AG09319 (cell line): Measurements from ENCODE around the gene CEP78.

Source experiments
- DNase-seq: peaks from one replicate; pipeline ENCODE4 v3.0.0-alpha.2; 2010; ENCODE audit warnings: low read depth; ENCODE audit errors: extremely low read depth
- CTCF ChIP-seq: IDR thresholded peaks from 2 replicates; pipeline ENCODE4 v1.5.1; 2011; ENCODE audit warnings: low read depth, mild to moderate bottlenecking, inconsistent platforms, low read length, moderate library complexity

CEP78 gene

GRCh38 chr9:78235256-78235761, 566 bp upstream of the CEP78 start:
- no peak for DNase-seq
- TF ChIP-seq CTCF, result no peak

DNA sequence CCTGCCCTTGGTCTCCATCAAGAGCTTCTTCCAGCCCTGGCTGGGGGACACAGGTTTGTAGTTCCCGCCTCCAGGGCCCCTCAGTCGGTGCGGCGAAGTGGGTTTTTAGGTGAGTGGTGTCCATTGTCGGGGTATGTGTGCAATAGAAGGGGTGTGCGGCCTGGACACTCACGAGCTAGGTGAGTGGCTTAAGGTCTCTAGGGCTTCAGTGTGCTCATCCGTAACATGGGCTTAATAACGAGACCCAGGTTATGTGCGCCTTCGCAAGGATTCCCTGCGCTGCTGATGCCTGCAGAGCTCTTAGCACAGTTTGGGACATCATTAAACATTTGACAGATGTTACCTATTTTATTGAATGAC, 656 bp downstream of the CEP78 start:
- no peak for TF ChIP-seq CTCF
- no peak for DNase-seq

DNA sequence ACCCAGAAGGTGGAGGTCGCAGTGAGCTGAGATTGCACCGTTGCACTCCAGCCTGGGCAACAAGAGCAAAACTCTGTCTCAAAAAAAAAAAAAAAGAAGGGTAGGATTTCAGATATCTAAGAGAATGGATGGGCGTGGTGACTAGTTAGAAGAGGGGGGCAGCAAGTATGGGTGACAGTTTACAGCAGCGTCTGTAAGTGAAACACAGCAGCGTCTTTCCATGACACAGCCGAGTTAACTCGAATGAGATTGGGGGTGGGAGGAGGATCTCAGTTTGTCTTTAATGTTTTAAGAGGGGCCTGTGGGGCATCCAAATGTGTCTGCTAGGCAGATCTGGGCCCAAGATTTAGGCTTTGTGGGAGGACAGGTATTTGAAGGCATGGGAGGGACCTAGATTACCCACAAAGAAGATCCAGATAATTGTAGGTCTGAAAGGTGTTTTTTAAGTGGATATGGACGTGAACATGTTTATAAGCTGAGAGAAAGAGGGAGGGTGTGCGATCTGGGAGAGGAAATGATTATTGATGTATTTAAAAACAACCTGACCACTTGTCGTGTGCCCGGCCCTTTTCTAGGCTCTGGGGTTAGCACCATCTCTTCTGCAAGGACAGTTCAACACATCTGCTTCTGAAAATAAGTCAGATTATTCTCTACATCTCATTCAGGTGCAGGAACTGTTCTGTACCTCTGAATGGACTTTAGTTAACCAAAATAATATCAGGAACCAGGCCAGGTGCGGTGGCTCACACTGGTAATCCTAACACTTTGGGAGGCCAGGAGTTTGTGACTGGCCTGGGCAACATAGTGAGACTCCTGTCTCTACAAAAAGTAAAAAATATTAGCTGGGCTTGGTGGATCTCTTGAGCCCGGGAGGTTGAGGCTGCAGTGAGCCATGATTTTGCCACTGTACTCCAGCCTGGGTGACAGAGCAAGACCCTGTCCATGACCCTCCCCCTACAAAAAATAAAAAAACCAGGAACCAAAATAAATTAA, 2.5 kb downstream of the CEP78 start:
- no peak for DNase-seq

GRCh38 chr9:78239506-78239905, 3.6 kb downstream of the CEP78 start:
- TF ChIP-seq CTCF, result no peak; the same call in 1 of the 2 replicates
- DNase-seq, result no peak

More for the DNA sequence above, 2.5 kb downstream of the CEP78 start:
- no peak for TF ChIP-seq CTCF

DNA sequence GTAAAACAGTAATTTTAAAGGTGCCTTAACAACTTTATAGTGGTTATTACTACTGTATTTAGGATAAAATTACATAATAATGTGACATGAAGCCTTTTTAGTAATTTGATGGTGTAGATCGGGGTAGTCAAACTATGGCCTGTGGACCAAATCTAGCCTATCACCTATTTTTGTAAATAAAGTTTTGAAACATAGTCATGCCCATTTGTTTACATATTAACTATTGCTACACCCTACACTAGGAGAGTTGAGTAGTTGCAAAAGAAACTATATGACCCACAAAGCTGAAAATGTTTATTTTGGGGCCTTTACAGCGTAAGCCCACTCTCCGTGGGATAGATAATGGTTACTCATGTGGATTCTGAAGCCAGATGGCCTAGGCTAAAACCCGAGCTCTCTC, 6.2 kb downstream of the CEP78 start:
- no peak for DNase-seq
- no peak for TF ChIP-seq CTCF

GRCh38 chr9:78243130-78243529, 7.3 kb downstream of the CEP78 start:
- DNase-seq, result no peak
- no peak for TF ChIP-seq CTCF

- TF ChIP-seq CTCF, result no peak
- no peak for DNase-seq
Measured at GRCh38 chr9:78245401-78245800, 9.5 kb downstream of the CEP78 start.
